ENCODE data around the gene ARHGAP24. TPM values are rescaled to one million over a fixed set of nuclear protein-coding genes. Genes with fewer than 3 reads are reported as not detected.

ARHGAP24 gene
- total RNA-seq, 6 experiments from 2014 or later: 4.0 to 7.3 (median 6.1) TPM

DNA sequence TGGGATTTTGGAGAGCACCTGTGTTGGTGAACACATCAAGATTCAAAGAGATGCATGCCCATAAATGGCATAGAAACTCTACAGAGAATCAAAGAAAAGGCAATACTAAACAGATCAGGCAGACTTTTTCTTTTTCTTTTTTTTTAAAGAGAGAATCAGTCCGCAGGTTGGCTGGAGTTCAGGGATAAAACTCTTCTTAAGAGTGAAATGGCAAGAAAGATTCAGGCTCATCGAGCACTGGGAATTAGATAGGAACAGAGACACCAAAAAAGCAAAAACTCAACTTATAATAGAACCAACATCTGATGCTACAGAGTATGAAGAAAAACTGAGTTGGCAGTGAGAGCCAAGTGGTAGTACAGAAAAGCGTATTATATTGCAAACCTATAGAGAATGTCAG lies 314.3 kb downstream of the ARHGAP24 start:
- no peak for ATAC-seq

DNA sequence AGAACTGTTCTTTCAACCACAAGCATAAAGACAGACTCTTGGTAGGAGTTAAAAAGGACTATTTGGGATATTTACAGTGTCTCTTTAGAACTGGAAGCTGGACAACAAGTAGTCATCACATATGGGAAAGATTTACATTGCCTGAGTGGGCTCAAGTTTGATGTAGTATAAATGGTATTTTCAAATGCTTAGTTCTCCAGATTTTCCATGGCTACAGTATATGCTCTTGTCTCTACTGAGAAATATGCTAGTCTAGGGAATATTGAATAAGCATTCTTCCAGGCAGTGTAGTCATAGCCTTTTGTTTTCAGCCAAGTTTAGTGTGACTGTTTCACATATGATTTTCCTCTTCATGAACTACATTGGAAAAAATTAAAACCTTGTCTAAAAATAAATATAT lies 315.6 kb downstream of the ARHGAP24 start:
- DNase-seq: no peak
- no peak overlapping the region for H3K27ac ChIP-seq
- H3K4me1 ChIP-seq: no peaks in the 10 kb centered on the region
- no peak for ATAC-seq
- no peak for TF ChIP-seq POLR2A (IDR thresholded peaks at IDR 0.05)
- TF ChIP-seq, protein P1, sequence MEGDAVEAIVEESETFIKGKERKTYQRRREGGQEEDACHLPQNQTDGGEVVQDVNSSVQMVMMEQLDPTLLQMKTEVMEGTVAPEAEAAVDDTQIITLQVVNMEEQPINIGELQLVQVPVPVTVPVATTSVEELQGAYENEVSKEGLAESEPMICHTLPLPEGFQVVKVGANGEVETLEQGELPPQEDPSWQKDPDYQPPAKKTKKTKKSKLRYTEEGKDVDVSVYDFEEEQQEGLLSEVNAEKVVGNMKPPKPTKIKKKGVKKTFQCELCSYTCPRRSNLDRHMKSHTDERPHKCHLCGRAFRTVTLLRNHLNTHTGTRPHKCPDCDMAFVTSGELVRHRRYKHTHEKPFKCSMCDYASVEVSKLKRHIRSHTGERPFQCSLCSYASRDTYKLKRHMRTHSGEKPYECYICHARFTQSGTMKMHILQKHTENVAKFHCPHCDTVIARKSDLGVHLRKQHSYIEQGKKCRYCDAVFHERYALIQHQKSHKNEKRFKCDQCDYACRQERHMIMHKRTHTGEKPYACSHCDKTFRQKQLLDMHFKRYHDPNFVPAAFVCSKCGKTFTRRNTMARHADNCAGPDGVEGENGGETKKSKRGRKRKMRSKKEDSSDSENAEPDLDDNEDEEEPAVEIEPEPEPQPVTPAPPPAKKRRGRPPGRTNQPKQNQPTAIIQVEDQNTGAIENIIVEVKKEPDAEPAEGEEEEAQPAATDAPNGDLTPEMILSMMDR (IDR thresholded peaks at IDR 0.05): no peak
- intact Hi-C loops (cut with DNase I): no loop called here
- H3K27me3 ChIP-seq: no peaks in the 10 kb centered on the region
- H3K9me3 ChIP-seq: no peaks in the 10 kb centered on the region
- no peak overlapping the region for H3K4me3 ChIP-seq
- no peaks in the 10 kb centered on the region for H3K36me3 ChIP-seq

More for the DNA sequence above, 314.3 kb downstream of the ARHGAP24 start:
- Histone ChIP-seq H3K27me3 (no peaks in the 10 kb centered on the region), H3K36me3 (no peaks in the 10 kb centered on the region), H3K27ac (no peak overlapping the region), H3K4me3 (no peak overlapping the region), H3K4me1 (no peaks in the 10 kb centered on the region), H3K9me3 (no peaks in the 10 kb centered on the region)
- no peak for DNase-seq
- intact Hi-C loops (cut with DNase I): no loop called here
- TF ChIP-seq POLR2A (IDR thresholded peaks at IDR 0.05): no peak
- TF ChIP-seq, protein P1 (IDR thresholded peaks at IDR 0.05): no peak
- 84% methylated on average over 3 of the region's 3 CpGs for WGBS (ENCODE audit: insufficient coverage, low coverage, low lambda C conversion rate, missing lambda C conversion rate)

DNA sequence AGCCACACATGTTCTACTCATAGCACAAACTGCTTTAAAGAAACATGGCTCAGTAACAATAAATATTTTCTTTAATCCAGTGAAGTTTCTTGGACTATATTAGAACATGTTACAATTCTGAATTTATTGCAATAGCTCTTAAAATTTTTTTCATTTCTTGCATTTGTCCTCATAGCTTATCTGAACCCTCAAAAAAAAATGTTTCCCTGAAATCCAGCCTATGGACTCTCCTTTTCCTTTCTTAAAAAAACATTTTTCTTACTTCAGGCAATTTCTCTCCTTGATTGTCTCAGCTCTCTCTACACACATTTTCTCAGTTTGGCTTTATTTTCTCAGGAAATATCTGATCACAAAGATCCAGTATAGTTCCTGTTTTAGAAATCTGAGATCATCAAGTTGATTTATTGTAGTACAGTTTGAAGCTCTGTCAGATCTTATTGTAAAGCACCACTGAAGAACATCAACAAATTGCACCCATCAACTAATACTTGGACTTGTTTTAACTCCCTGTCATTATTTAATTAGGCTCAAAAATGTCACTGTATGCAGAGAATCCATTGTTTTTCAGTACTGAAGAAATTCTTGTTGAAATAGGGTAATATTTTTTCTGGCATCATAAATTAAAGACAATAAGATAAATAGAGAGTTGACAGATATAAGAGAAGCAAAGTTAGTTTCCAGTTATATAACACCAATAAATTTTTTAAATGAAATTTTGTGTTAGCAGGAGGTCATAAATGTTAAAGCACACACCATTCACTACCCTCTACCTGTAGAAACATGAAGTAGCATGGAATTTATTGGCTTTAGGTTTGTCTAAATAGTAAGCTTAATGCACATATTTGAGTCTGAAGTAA lies 317.7 kb downstream of the ARHGAP24 start:
- ATAC-seq (no peak), DNase-seq (no peak)
- Histone ChIP-seq H3K4me3 (no peak overlapping the region), H3K27ac (no peak overlapping the region), H3K36me3 (no peaks in the 10 kb centered on the region), H3K27me3 (no peaks in the 10 kb centered on the region), H3K4me1 (no peaks in the 10 kb centered on the region), H3K9me3 (no peaks in the 10 kb centered on the region)
- intact Hi-C loops (cut with DNase I): no loop called here
- no peak for TF ChIP-seq POLR2A (IDR thresholded peaks at IDR 0.05)
- TF ChIP-seq, protein P1 (IDR thresholded peaks at IDR 0.05): no peak

DNA sequence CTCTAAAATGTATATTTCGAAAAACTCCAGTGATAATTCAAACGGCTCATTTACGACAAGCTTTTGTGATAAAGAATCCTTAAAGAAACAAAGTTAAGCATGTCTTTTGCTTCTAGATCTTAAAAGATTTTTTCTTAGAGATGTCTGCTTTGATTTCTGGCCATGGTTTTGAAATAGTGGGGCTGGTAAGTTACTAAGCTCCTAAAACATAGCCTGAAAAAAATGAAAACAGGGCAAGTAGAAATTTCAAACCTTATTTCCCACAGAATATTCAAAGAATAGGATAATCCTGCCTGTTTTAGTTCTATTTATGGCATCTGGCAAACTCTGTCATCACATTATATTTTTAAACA lies 318.3 kb downstream of the ARHGAP24 start:
- H3K9me3 ChIP-seq: no peaks in the 10 kb centered on the region
- intact Hi-C loops (cut with DNase I): no loop called here
- H3K4me3 ChIP-seq: no peak overlapping the region
- WGBS (ENCODE audit: insufficient coverage, low coverage, low lambda C conversion rate, missing lambda C conversion rate): 72% methylated on average over 3 of the region's 3 CpGs
- no peak for TF ChIP-seq POLR2A (IDR thresholded peaks at IDR 0.05)
- TF ChIP-seq, protein P1 (IDR thresholded peaks at IDR 0.05): no peak
- no peaks in the 10 kb centered on the region for H3K4me1 ChIP-seq
- no peaks in the 10 kb centered on the region for H3K36me3 ChIP-seq
- no peak for ATAC-seq
- no peaks in the 10 kb centered on the region for H3K27me3 ChIP-seq
- DNase-seq: no peak
- no peak overlapping the region for H3K27ac ChIP-seq

Measured in right lobe of liver (tissue), 6 donors.